ENCODE results near the gene RHOT1.
"Not testable (repeated sequence)": the region's sequence is repeated elsewhere in the genome, so short reads cannot be mapped to it uniquely, and the experiment has no call there.

Gene RHOT1

GRCh38 chr17:32159586-32160438 lies 17.5 kb downstream of the RHOT1 start:
- no peak for DNase-seq (ENCODE audit: low read depth)

GRCh38 chr17:32160526-32160925 lies 18.2 kb downstream of the RHOT1 start:
- no peak for DNase-seq (ENCODE audit: low read depth)

- no peak for DNase-seq (ENCODE audit: low read depth)
These were observed 18.7 kb downstream of the RHOT1 start for GRCh38 chr17:32161029-32161428.

GRCh38 chr17:32161506-32162365 lies 19.4 kb downstream of the RHOT1 start:
- peak; percentile 71 for DNase-seq (ENCODE audit: low read depth)

GRCh38 chr17:32174889-32175288 lies 32.6 kb downstream of the RHOT1 start:
- DNase-seq (ENCODE audit: low read depth): no peak

- not testable (repeated sequence) for DNase-seq (ENCODE audit: low read depth)
These were observed 36.4 kb downstream of the RHOT1 start for GRCh38 chr17:32178679-32179078.

GRCh38 chr17:32179103-32179502 lies 36.8 kb downstream of the RHOT1 start:
- DNase-seq (ENCODE audit: low read depth): not testable (repeated sequence)

- not testable (repeated sequence) for DNase-seq (ENCODE audit: low read depth)
These were observed 37.2 kb downstream of the RHOT1 start for GRCh38 chr17:32179526-32179925.

GRCh38 chr17:32180262-32180661 lies 38.0 kb downstream of the RHOT1 start:
- DNase-seq (ENCODE audit: low read depth): not testable (repeated sequence)

GRCh38 chr17:32185875-32186274 lies 43.6 kb downstream of the RHOT1 start:
- DNase-seq (ENCODE audit: low read depth): no peak

GRCh38 chr17:32187271-32187670 lies 45.0 kb downstream of the RHOT1 start:
- no peak for DNase-seq (ENCODE audit: low read depth)

GRCh38 chr17:32189343-32189742 lies 47.0 kb downstream of the RHOT1 start:
- DNase-seq (ENCODE audit: low read depth): no peak

- peak; percentile 17 for DNase-seq (ENCODE audit: low read depth)
These were observed 49.0 kb downstream of the RHOT1 start for GRCh38 chr17:32191306-32191705.

- DNase-seq (ENCODE audit: low read depth): no peak
These were observed 50.1 kb downstream of the RHOT1 start for GRCh38 chr17:32192379-32192778.

GRCh38 chr17:32197987-32198386 lies 55.7 kb downstream of the RHOT1 start:
- DNase-seq (ENCODE audit: low read depth): no peak

GRCh38 chr17:32206861-32207260 lies 64.6 kb downstream of the RHOT1 start:
- no peak for DNase-seq (ENCODE audit: low read depth)

GRCh38 chr17:32208436-32208835 lies 66.1 kb downstream of the RHOT1 start:
- no peak for DNase-seq (ENCODE audit: low read depth)

GRCh38 chr17:32209608-32210007 lies 67.3 kb downstream of the RHOT1 start:
- no peak for DNase-seq (ENCODE audit: low read depth)

GRCh38 chr17:32211671-32212070 lies 69.4 kb downstream of the RHOT1 start:
- DNase-seq (ENCODE audit: low read depth): no peak

- no peak for DNase-seq (ENCODE audit: low read depth)
These were observed 73.4 kb downstream of the RHOT1 start for GRCh38 chr17:32215696-32216095.

GRCh38 chr17:32222621-32223020 lies 80.3 kb downstream of the RHOT1 start:
- no peak for DNase-seq (ENCODE audit: low read depth)

GRCh38 chr17:32223703-32224102 lies 81.4 kb downstream of the RHOT1 start:
- no peak for DNase-seq (ENCODE audit: low read depth)

- no peak for DNase-seq (ENCODE audit: low read depth)
These were observed 84.6 kb downstream of the RHOT1 start for GRCh38 chr17:32226886-32227285.
